ENCODE data around the gene DNAJC5. TPM values are rescaled to one million over a fixed set of nuclear protein-coding genes. Genes with fewer than 3 reads are reported as not detected.

DNAJC5 gene
- total RNA-seq, 6 donors from 2014 or later, result 44.6 to 66.0 (median 60.7) TPM

DNA sequence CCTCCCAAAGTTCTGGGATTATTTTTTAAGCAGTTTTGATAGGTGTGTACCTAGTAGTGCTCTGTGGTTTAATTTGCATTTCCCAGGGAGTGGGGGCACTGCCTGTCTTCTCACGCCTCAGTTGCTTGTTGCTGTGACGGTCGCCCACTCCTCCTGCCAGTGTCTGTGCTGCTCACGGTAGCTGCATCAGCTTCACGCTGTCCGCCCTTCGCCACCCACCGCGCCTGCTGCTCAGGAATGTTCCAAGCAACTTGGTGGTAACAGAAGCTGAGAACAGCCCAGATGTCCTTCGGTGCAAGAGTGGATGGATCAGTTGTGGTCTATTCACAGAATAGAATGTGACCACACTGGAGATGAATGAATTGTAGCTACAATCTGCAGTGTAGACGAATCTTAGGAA is 22.9 kb downstream of the DNAJC5 start:
- peaks cover 0 to 2% (median 0%) of the 10 kb centered on the region in 4 donors for H3K9me3 ChIP-seq
- peaks cover 0 to 2% (median under 1%) of the 10 kb centered on the region in 4 donors for H3K4me1 ChIP-seq
- peaks cover 0 to 26% (median 13%) of the 10 kb centered on the region in 4 donors for H3K36me3 ChIP-seq
- DNase-seq (no peak), ATAC-seq (ENCODE audit: low FRiP score in 2 of 2) (no peak)
- H3K27me3 ChIP-seq, result no peaks in the 10 kb centered on the region
- no peak overlapping the region for H3K4me3 ChIP-seq
- 93 to 95% methylated on average over 11 of the region's 11 CpGs for WGBS, 2 donors
- no peak overlapping the region for H3K27ac ChIP-seq
- no peak for TF ChIP-seq POLR2A (IDR thresholded peaks at IDR 0.05)
- no peak for TF ChIP-seq POLR2AphosphoS5 (IDR thresholded peaks at IDR 0.05)

- TF ChIP-seq, protein P1, sequence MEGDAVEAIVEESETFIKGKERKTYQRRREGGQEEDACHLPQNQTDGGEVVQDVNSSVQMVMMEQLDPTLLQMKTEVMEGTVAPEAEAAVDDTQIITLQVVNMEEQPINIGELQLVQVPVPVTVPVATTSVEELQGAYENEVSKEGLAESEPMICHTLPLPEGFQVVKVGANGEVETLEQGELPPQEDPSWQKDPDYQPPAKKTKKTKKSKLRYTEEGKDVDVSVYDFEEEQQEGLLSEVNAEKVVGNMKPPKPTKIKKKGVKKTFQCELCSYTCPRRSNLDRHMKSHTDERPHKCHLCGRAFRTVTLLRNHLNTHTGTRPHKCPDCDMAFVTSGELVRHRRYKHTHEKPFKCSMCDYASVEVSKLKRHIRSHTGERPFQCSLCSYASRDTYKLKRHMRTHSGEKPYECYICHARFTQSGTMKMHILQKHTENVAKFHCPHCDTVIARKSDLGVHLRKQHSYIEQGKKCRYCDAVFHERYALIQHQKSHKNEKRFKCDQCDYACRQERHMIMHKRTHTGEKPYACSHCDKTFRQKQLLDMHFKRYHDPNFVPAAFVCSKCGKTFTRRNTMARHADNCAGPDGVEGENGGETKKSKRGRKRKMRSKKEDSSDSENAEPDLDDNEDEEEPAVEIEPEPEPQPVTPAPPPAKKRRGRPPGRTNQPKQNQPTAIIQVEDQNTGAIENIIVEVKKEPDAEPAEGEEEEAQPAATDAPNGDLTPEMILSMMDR (IDR thresholded peaks at IDR 0.05), result no peak
- TF ChIP-seq POLR2AphosphoS5 (IDR thresholded peaks at IDR 0.05) (no peak), POLR2A (IDR thresholded peaks at IDR 0.05) (no peak), EP300 (IDR thresholded peaks at IDR 0.05) (no peak)
- Histone ChIP-seq H3K4me1 (no peaks in the 10 kb centered on the region), H3K9me3 (peaks cover 0 to 2% (median 0%) of the 10 kb centered on the region in 4 donors), H3K27ac (no peak overlapping the region), H3K27me3 (no peaks in the 10 kb centered on the region), H3K4me3 (no peak overlapping the region), H3K36me3 (peaks cover 0 to 26% (median 13%) of the 10 kb centered on the region in 4 donors)
- ATAC-seq (ENCODE audit: low FRiP score in 2 of 2), result no peak
- 77 to 96% methylated on average over 13 to 19 of the region's 19 CpGs for WGBS, 2 donors
- no peak for DNase-seq
Measured at GRCh38 chr20:63919130-63919529, 24.2 kb downstream of the DNAJC5 start.

GRCh38 chr20:63920226-63920625 is 25.3 kb downstream of the DNAJC5 start:
- no peak overlapping the region for H3K4me3 ChIP-seq
- DNase-seq, result no peak
- H3K4me1 ChIP-seq, result no peaks in the 10 kb centered on the region
- H3K27ac ChIP-seq, result no peak overlapping the region
- peak in 1 of 2 donors; percentile 19 for ATAC-seq (ENCODE audit: low FRiP score in 2 of 2)
- TF ChIP-seq EP300 (IDR thresholded peaks at IDR 0.05) (no peak), POLR2AphosphoS5 (IDR thresholded peaks at IDR 0.05) (no peak), POLR2A (IDR thresholded peaks at IDR 0.05) (no peak)
- TF ChIP-seq, protein P1 (IDR thresholded peaks at IDR 0.05), result no peak
- H3K36me3 ChIP-seq, result peaks cover 0 to 26% (median 13%) of the 10 kb centered on the region in 4 donors
- H3K9me3 ChIP-seq, result peaks cover 0 to 2% (median 0%) of the 10 kb centered on the region in 4 donors
- H3K27me3 ChIP-seq, result no peaks in the 10 kb centered on the region
- 90 to 97% methylated on average over 8 to 23 of the region's 23 CpGs for WGBS, 2 donors

DNA sequence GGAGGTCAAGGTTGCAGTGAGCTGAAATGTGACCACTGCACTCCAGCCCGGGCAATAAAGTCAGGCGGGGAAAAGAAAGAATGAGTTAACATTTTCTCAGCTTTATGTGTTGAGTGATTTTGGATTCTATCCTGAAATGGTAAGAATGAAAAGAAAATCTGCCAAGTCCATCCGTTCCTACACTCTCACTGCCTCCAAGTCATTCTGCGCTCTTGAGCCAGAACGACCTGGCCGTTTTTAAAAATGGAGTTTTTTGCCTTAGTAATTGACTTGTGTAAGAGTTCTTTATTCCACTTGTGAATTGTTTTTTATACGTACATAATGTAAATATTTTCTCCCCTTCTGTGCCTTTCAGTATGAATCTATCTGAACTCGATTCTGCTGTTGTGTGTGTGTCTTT is 28.7 kb downstream of the DNAJC5 start:
- ATAC-seq (ENCODE audit: low FRiP score in 2 of 2), result no peak
- Histone ChIP-seq H3K9me3 (no peaks in the 10 kb centered on the region), H3K4me3 (no peak overlapping the region), H3K4me1 (peaks cover 0 to 8% (median 4%) of the 10 kb centered on the region in 4 donors), H3K27ac (no peak overlapping the region), H3K27me3 (no peaks in the 10 kb centered on the region), H3K36me3 (peaks cover 7 to 37% (median 23%) of the 10 kb centered on the region in 4 donors)
- DNase-seq, result no peak
- TF ChIP-seq EP300 (IDR thresholded peaks at IDR 0.05) (no peak), POLR2A (IDR thresholded peaks at IDR 0.05) (no peak), POLR2AphosphoS5 (IDR thresholded peaks at IDR 0.05) (no peak)
- TF ChIP-seq, protein P1 (IDR thresholded peaks at IDR 0.05), result no peak
- WGBS, 2 donors, result 71 to 72% methylated on average over 8 of the region's 8 CpGs

- ATAC-seq (ENCODE audit: low FRiP score in 2 of 2) (no peak), DNase-seq (no peak)
- Histone ChIP-seq H3K36me3 (peaks cover 13 to 37% (median 27%) of the 10 kb centered on the region in 4 donors), H3K27me3 (no peaks in the 10 kb centered on the region), H3K4me1 (peaks cover 0 to 8% (median 4%) of the 10 kb centered on the region in 4 donors), H3K9me3 (no peaks in the 10 kb centered on the region), H3K4me3 (no peak overlapping the region), H3K27ac (no peak overlapping the region)
- TF ChIP-seq POLR2AphosphoS5 (IDR thresholded peaks at IDR 0.05) (no peak), POLR2A (IDR thresholded peaks at IDR 0.05) (no peak), EP300 (IDR thresholded peaks at IDR 0.05) (no peak)
- TF ChIP-seq, protein P1 (IDR thresholded peaks at IDR 0.05), result no peak
- WGBS, 2 donors, result 70 to 79% methylated on average over 9 of the region's 9 CpGs
Measured at GRCh38 chr20:63924241-63924640, 29.3 kb downstream of the DNAJC5 start.

Data from upper lobe of left lung (tissue), 6 donors.